IPS DF 6.9 (cell line): ENCODE data around the gene ACTG2.

Experiments used
- DNase-seq: peaks from one replicate; pipeline ENCODE4 v3.0.0-alpha.2; 2013; ENCODE audit warnings: low read depth, low spot score
- H3K27ac ChIP-seq: one replicate; pipeline ENCODE4 v1.5.1; 2013; ENCODE audit warnings: low read length, control low read depth
- H3K27me3 ChIP-seq: 2 replicates; pipeline ENCODE4 v1.6.1; 2013; ENCODE audit warnings: mild to moderate bottlenecking, low read length; ENCODE audit not compliant: control insufficient read depth, insufficient read depth
- H3K36me3 ChIP-seq: 2 replicates; pipeline ENCODE4 v1.6.1; 2013; ENCODE audit warnings: low read length; ENCODE audit not compliant: control insufficient read depth, insufficient read depth
- H3K4me1 ChIP-seq: 2 replicates; pipeline ENCODE4 v1.6.1; 2013; ENCODE audit warnings: low read length; ENCODE audit not compliant: control insufficient read depth, insufficient read depth
- H3K4me3 ChIP-seq: 2 replicates; pipeline ENCODE4 v1.5.1; 2013; ENCODE audit warnings: mild to moderate bottlenecking, low read length
- H3K9me3 ChIP-seq: 2 replicates; pipeline ENCODE4 v1.6.1; 2013; ENCODE audit warnings: low read length, inconsistent platforms; ENCODE audit not compliant: control insufficient read depth, insufficient read depth
- WGBS: extraction: QIAGEN DNeasy Blood & Tissue Kit; methylation state at CpG from one replicate; pipeline ENCODE4 v1.1.7; 2013; ENCODE audit warnings: mixed read lengths, missing lambda C conversion rate; ENCODE audit not compliant: insufficient read length, insufficient coverage; 5-methylcytosine and 5-hydroxymethylcytosine counted together

The ACTG2 gene

GRCh38 chr2:73925033-73925704 lies 32.4 kb downstream of the ACTG2 start:
- Histone ChIP-seq H3K27me3 (no peaks in the 10 kb centered on the region), H3K27ac (no peak overlapping the region), H3K36me3 (no peaks in the 10 kb centered on the region), H3K4me1 (peaks cover 2% of the 10 kb centered on the region), H3K9me3 (no peaks in the 10 kb centered on the region), H3K4me3 (no peak overlapping the region)
- DNase-seq: no peak
- no CpG with 5 or more reads among the region's 7 CpGs for WGBS

GRCh38 chr2:73925853-73926492 lies 33.2 kb downstream of the ACTG2 start:
- peaks cover 2% of the 10 kb centered on the region for H3K4me1 ChIP-seq
- H3K27me3 ChIP-seq: no peaks in the 10 kb centered on the region
- no CpG with 5 or more reads among the region's 13 CpGs for WGBS
- no peak overlapping the region for H3K4me3 ChIP-seq
- no peaks in the 10 kb centered on the region for H3K36me3 ChIP-seq
- no peak for DNase-seq
- no peaks in the 10 kb centered on the region for H3K9me3 ChIP-seq
- H3K27ac ChIP-seq: no peak overlapping the region

- no peaks in the 10 kb centered on the region; the same call in 1 of the 2 replicates for H3K4me1 ChIP-seq
- WGBS: no CpG with 5 or more reads among the region's 50 CpGs
- DNase-seq: peak; percentile 97
- no peak within 1 kb of the TSS for H3K27ac ChIP-seq
- H3K27me3 ChIP-seq: no peaks in the 10 kb centered on the region
- H3K9me3 ChIP-seq: no peaks in the 10 kb centered on the region
- no peaks in the 10 kb centered on the region for H3K36me3 ChIP-seq
- H3K4me3 ChIP-seq: peak within 1 kb of the TSS; percentile 93
These were observed 33.9 kb downstream of the ACTG2 start, which contains the start of gene DGUOK for GRCh38 chr2:73926493-73927327. TSS of gene DGUOK (plus strand) at chr2:73926880. CDS start at chr2:73926911, 31 bp downstream.

GRCh38 chr2:73927344-73927743 lies 34.5 kb downstream of the ACTG2 start:
- Histone ChIP-seq H3K9me3 (no peaks in the 10 kb centered on the region), H3K27ac (no peak overlapping the region), H3K27me3 (no peaks in the 10 kb centered on the region), H3K4me3 (peak overlapping the region; percentile 93; the same call in 1 of the 2 replicates), H3K36me3 (peaks cover 3% of the 10 kb centered on the region; the same call in 1 of the 2 replicates), H3K4me1 (no peaks in the 10 kb centered on the region; the same call in 1 of the 2 replicates)
- WGBS: no CpG with 5 or more reads among the region's 6 CpGs
- DNase-seq: no peak

GRCh38 chr2:73928963-73929347 lies 36.1 kb downstream of the ACTG2 start:
- Histone ChIP-seq H3K27ac (no peak overlapping the region), H3K9me3 (no peaks in the 10 kb centered on the region), H3K4me1 (no peaks in the 10 kb centered on the region; the same call in 1 of the 2 replicates), H3K27me3 (no peaks in the 10 kb centered on the region), H3K36me3 (peaks cover 5% of the 10 kb centered on the region; the same call in 1 of the 2 replicates), H3K4me3 (no peak overlapping the region)
- no peak for DNase-seq
- WGBS: no CpG with 5 or more reads among the region's 2 CpGs

GRCh38 chr2:73930386-73930785 lies 37.6 kb downstream of the ACTG2 start:
- H3K36me3 ChIP-seq: peaks cover 5% of the 10 kb centered on the region; the same call in 1 of the 2 replicates
- no peaks in the 10 kb centered on the region; the same call in 1 of the 2 replicates for H3K4me1 ChIP-seq
- no peak for DNase-seq
- WGBS: no CpG with 5 or more reads among the region's 2 CpGs
- H3K27me3 ChIP-seq: no peaks in the 10 kb centered on the region
- no peak overlapping the region for H3K27ac ChIP-seq
- H3K4me3 ChIP-seq: no peak overlapping the region
- H3K9me3 ChIP-seq: no peaks in the 10 kb centered on the region

- Histone ChIP-seq H3K4me1 (no peaks in the 10 kb centered on the region; the same call in 1 of the 2 replicates), H3K27ac (no peak overlapping the region), H3K4me3 (no peak overlapping the region), H3K9me3 (no peaks in the 10 kb centered on the region), H3K36me3 (peaks cover 5% of the 10 kb centered on the region; the same call in 1 of the 2 replicates), H3K27me3 (no peaks in the 10 kb centered on the region)
- no CpG with 5 or more reads among the region's 7 CpGs for WGBS
- no peak for DNase-seq
These were observed 39.0 kb downstream of the ACTG2 start for GRCh38 chr2:73931531-73932500.

- H3K9me3 ChIP-seq: no peaks in the 10 kb centered on the region
- H3K27ac ChIP-seq: no peak overlapping the region
- no peak overlapping the region for H3K4me3 ChIP-seq
- no peaks in the 10 kb centered on the region for H3K27me3 ChIP-seq
- DNase-seq: no peak
- no CpG with 5 or more reads among the region's 3 CpGs for WGBS
- peaks cover 5% of the 10 kb centered on the region; the same call in 1 of the 2 replicates for H3K36me3 ChIP-seq
- H3K4me1 ChIP-seq: no peaks in the 10 kb centered on the region; the same call in 1 of the 2 replicates
These were observed 40.4 kb downstream of the ACTG2 start for GRCh38 chr2:73933194-73933593.

- DNase-seq: no peak
- Histone ChIP-seq H3K4me3 (no peak overlapping the region), H3K9me3 (no peaks in the 10 kb centered on the region), H3K27me3 (no peaks in the 10 kb centered on the region), H3K36me3 (peaks cover 5% of the 10 kb centered on the region; the same call in 1 of the 2 replicates), H3K27ac (no peak overlapping the region), H3K4me1 (no peaks in the 10 kb centered on the region)
These were observed 42.8 kb downstream of the ACTG2 start for GRCh38 chr2:73935641-73936040.
